ENCODE results near the gene RNASE4. TPM values are rescaled to one million over a fixed set of nuclear protein-coding genes. Genes with fewer than 3 reads are reported as not detected.

RNASE4 gene
- total and polyA plus RNA-seq, 2 donors (not counting 3 experiments of a cell fraction or from before 2014, with no cell fraction given) = 6.9 to 27.4 TPM

GRCh38 chr14:20659336-20659735 lies 25.0 kb upstream of the RNASE4 start:
- dilution Hi-C loops (cut with MboI; ENCODE audit: extremely low pct_ligation_motif_present, low sequenced_read_pairs) = no loop called here
- Histone ChIP-seq H3K9ac (replicated peaks; ENCODE audit: extremely low read depth, insufficient read depth, low read length) (no peak overlapping the region), H3K4me2 (ENCODE audit: insufficient read depth, low read length) (no peak overlapping the region), H3K4me1 (ENCODE audit: control insufficient read depth, extremely low read depth, insufficient read depth, low read length) (no peaks in the 10 kb centered on the region), H3K9me1 (replicated peaks; ENCODE audit: control insufficient read depth, extremely low read depth, insufficient read depth, low read length) (no peaks in the 10 kb centered on the region), H4K20me1 (replicated peaks; ENCODE audit: control insufficient read depth, extremely low read depth, insufficient read depth, low read length) (no peaks in the 10 kb centered on the region), H3K27me3 (ENCODE audit: control insufficient read depth in 2 of 2, insufficient read depth in 2 of 2, low read length in 2 of 2) (peaks cover 26 to 29% of the 10 kb centered on the region in 2 experiments), H3K9me3 (replicated peaks; ENCODE audit: control insufficient read depth, insufficient read depth, low read length) (no peaks in the 10 kb centered on the region), H3K79me2 (ENCODE audit: control insufficient read depth, insufficient read depth, low read length) (no peaks in the 10 kb centered on the region), H2AFZ (ENCODE audit: low read depth, low read length) (no peak overlapping the region), H3K4me3 (replicated peaks in 1 of 3; ENCODE audit: insufficient read depth in 1 of 3, low read depth in 1 of 3, low read length in 3 of 3) (no peak overlapping the region), H3K27ac (ENCODE audit: insufficient read depth, low read depth, low read length) (no peak overlapping the region), H3K36me3 (ENCODE audit: control insufficient read depth in 2 of 2, extremely low read depth in 1 of 2, insufficient read depth in 2 of 2, low read length in 2 of 2) (no peaks in the 10 kb centered on the region)
- FAIRE-seq (no peak), DNase-seq (ENCODE audit: low read depth, low spot score) (no peak)
- intact Hi-C loops (cut with micrococcal nuclease) = no loop called here
- CTCF ChIA-PET = interaction anchor here (1.5 to 1.6 kb wide), 2 partner anchors 12 to 32 kb away, joined by 6 read pairs; no protein-coding TSS in a partner anchor
- BruUV-seq (replicated peaks) = no TSS peak
- POLR2A ChIA-PET = no interaction called here
- TF ChIP-seq, protein P1, sequence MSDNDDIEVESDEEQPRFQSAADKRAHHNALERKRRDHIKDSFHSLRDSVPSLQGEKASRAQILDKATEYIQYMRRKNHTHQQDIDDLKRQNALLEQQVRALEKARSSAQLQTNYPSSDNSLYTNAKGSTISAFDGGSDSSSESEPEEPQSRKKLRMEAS (IDR thresholded peaks at IDR 0.05; ENCODE audit: insufficient read depth, insufficient read length) = no peak
- TF ChIP-seq FOS (IDR thresholded peaks at IDR 0.05; ENCODE audit: borderline replicate concordance, insufficient read depth, low read length) = no peak
- TF ChIP-seq MYC (IDR thresholded peaks at IDR 0.05; ENCODE audit: low read depth, low read length) = no peak
- no peak for TF ChIP-seq POLR2AphosphoS5 (IDR thresholded peaks at IDR 0.05; ENCODE audit: insufficient read depth, low read depth, low read length)
- TF ChIP-seq EZH2 (IDR thresholded peaks at IDR 0.05; ENCODE audit: borderline replicate concordance, low read depth, low read length, severe bottlenecking) = no peak
- TF ChIP-seq JUN (IDR thresholded peaks at IDR 0.05; ENCODE audit: borderline replicate concordance, insufficient read depth, insufficient read length, low read depth) = no peak
- no peak for TF ChIP-seq POLR2A (IDR thresholded peaks at IDR 0.05; ENCODE audit: low read depth, low read length)
- no peak for TF ChIP-seq GATA2 (IDR thresholded peaks at IDR 0.05; ENCODE audit: insufficient read depth, insufficient read length, low read depth, low read length)
- TF ChIP-seq CTCF (IDR thresholded peaks at IDR 0.05; ENCODE audit: extremely low read depth in 1 of 2, insufficient read depth in 1 of 2, low read depth in 1 of 2, low read length in 2 of 2) = no peak
